Astrocyte (in vitro differentiated cells and primary cell): Measurements from ENCODE around the gene GPR34. TPM values are rescaled to one million over a fixed set of nuclear protein-coding genes. Genes with fewer than 3 reads are reported as not detected.

Experiments
- DNase-seq: peaks from one replicate; pipeline ENCODE4 v3.0.0-alpha.2; 2010; ENCODE audit warnings: low read depth
- FAIRE-seq: peaks from 2 replicates; lab custom pipeline; 2011; peaks lifted over from hg19 to GRCh38; lab: Jason Lieb, UNC
- H2AFZ ChIP-seq: 2 replicates; pipeline ENCODE4 v1.6.0; 2012; ENCODE audit warnings: low read depth, low read length, inconsistent platforms
- H3K27ac ChIP-seq: 2 replicates; pipeline ENCODE4 v1.5.1; 2011; ENCODE audit warnings: low read depth, low read length, inconsistent platforms
- H3K27me3 ChIP-seq: 2 replicates; pipeline ENCODE4 v1.6.0; 2011; ENCODE audit warnings: low read length, inconsistent platforms; ENCODE audit not compliant: insufficient read depth
- H3K36me3 ChIP-seq: 2 replicates; pipeline ENCODE4 v1.5.1; 2011; ENCODE audit warnings: low read length, inconsistent platforms; ENCODE audit not compliant: insufficient read depth
- H3K4me1 ChIP-seq: 2 replicates; pipeline ENCODE4 v1.5.1; 2011; ENCODE audit warnings: low read length, inconsistent platforms; ENCODE audit not compliant: insufficient read depth
- H3K4me2 ChIP-seq: 2 replicates; pipeline ENCODE4 v1.6.0; 2012; ENCODE audit warnings: low read length, inconsistent platforms
- H3K4me3 ChIP-seq: 2 replicates; pipeline ENCODE4 v1.5.1; 2011; ENCODE audit warnings: low read depth, mild to moderate bottlenecking, low read length, inconsistent platforms; ENCODE audit not compliant: insufficient read depth
- H3K79me2 ChIP-seq: 2 replicates; pipeline ENCODE4 v1.6.0; 2012; ENCODE audit warnings: mild to moderate bottlenecking, low read length, inconsistent platforms; ENCODE audit not compliant: insufficient read depth
- H3K9ac ChIP-seq: 2 replicates; pipeline ENCODE4 v1.6.0; 2012; ENCODE audit warnings: mild to moderate bottlenecking, low read length, inconsistent platforms
- H3K9me3 ChIP-seq: 2 replicates; pipeline ENCODE4 v1.5.1; 2012; ENCODE audit warnings: low read depth, mild to moderate bottlenecking, low read length, inconsistent platforms; ENCODE audit not compliant: insufficient read depth
- H4K20me1 ChIP-seq: 2 replicates; pipeline ENCODE4 v1.6.0; 2012; ENCODE audit warnings: low read length, inconsistent platforms; ENCODE audit not compliant: insufficient read depth
- H3K27ac Mint-ChIP-seq: one replicate; pipeline ENCODE4 v1.8.0; 2021; ENCODE audit warnings: mild to moderate bottlenecking, mixed read lengths; ENCODE audit not compliant: unreplicated experiment
- H3K27me3 Mint-ChIP-seq: one replicate; pipeline ENCODE4 v1.8.0; 2021; ENCODE audit warnings: low read depth, mixed read lengths; ENCODE audit not compliant: unreplicated experiment
- H3K36me3 Mint-ChIP-seq: one replicate; pipeline ENCODE4 v1.8.0; 2021; ENCODE audit warnings: low read depth, mixed read lengths; ENCODE audit not compliant: unreplicated experiment
- H3K4me1 Mint-ChIP-seq: one replicate; pipeline ENCODE4 v1.8.0; 2021; ENCODE audit warnings: low read depth, mixed read lengths; ENCODE audit not compliant: unreplicated experiment
- H3K4me3 Mint-ChIP-seq: one replicate; pipeline ENCODE4 v1.8.0; 2021; ENCODE audit warnings: mild to moderate bottlenecking, moderate library complexity, mixed read lengths; ENCODE audit not compliant: unreplicated experiment
- H3K9me3 Mint-ChIP-seq: one replicate; pipeline ENCODE4 v1.8.0; 2021; ENCODE audit warnings: mild to moderate bottlenecking, mixed read lengths; ENCODE audit not compliant: unreplicated experiment
- EZH2 ChIP-seq: IDR thresholded peaks from 2 replicates; pipeline ENCODE4 v1.6.1; 2012; ENCODE audit warnings: mild to moderate bottlenecking, low read length, inconsistent platforms; ENCODE audit not compliant: insufficient read depth
- total RNA-seq: library from RNA; stranded (reverse); gene quantifications from 2 replicates; pipeline ENCODE4 v1.2.1, GENCODE V29; 2021
- TF ChIP-seq, protein P1 (sequence below): IDR thresholded peaks from 2 replicates; pipeline ENCODE4 v1.5.1; 2011; ENCODE audit warnings: low read depth, mild to moderate bottlenecking, inconsistent platforms, low read length, moderate library complexity; ENCODE audit not compliant: insufficient read depth

GPR34 gene
- total RNA-seq, 1 donor from 2014 or later, result not detected

DNA sequence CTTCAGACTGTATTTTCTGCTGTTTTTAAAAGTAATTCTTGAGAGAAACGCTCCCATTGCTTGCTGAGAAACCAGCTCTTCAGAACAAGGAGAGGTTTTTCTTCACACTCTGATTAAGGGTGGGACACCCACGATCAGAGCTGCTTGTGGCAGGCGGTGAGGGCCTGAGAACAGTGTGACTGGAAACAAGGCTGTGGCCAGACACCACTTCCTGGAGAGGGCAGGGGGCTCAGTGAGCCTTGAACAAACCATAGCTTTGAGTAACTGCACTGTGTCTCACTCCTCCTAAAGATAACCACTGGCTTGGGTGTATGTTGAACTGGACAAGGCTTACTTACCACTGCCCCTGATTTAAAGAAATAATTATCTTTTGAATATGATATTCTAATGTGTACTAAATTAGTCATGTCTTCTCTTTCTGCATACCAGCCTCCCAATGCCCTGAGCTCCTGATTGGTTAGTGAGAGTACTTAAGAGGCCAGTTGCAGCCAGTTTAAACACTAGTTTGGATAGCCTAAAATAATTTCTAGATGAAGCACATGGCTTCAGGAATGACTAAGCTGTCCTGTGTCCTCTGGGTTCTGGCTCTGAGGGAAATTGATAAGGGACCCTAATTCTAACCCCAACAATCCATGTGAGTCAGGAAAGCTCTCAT, 31.5 kb downstream of the GPR34 start:
- Histone ChIP-seq H3K9ac (no peak overlapping the region), H3K4me2 (no peak overlapping the region), H3K4me3 (no peak overlapping the region), H3K36me3 (no peaks in the 10 kb centered on the region), H3K27me3 (no peaks in the 10 kb centered on the region), H3K79me2 (no peaks in the 10 kb centered on the region), H4K20me1 (no peaks in the 10 kb centered on the region), H3K9me3 (no peaks in the 10 kb centered on the region), H3K4me1 (no peaks in the 10 kb centered on the region), H3K27ac (no peak overlapping the region), H2AFZ (no peak overlapping the region)
- TF ChIP-seq EZH2, result no peak
- TF ChIP-seq, protein P1, sequence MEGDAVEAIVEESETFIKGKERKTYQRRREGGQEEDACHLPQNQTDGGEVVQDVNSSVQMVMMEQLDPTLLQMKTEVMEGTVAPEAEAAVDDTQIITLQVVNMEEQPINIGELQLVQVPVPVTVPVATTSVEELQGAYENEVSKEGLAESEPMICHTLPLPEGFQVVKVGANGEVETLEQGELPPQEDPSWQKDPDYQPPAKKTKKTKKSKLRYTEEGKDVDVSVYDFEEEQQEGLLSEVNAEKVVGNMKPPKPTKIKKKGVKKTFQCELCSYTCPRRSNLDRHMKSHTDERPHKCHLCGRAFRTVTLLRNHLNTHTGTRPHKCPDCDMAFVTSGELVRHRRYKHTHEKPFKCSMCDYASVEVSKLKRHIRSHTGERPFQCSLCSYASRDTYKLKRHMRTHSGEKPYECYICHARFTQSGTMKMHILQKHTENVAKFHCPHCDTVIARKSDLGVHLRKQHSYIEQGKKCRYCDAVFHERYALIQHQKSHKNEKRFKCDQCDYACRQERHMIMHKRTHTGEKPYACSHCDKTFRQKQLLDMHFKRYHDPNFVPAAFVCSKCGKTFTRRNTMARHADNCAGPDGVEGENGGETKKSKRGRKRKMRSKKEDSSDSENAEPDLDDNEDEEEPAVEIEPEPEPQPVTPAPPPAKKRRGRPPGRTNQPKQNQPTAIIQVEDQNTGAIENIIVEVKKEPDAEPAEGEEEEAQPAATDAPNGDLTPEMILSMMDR, result no peak
- Mint-ChIP-seq H3K4me3 (no peak overlapping the region), H3K27me3 (no peaks in the 10 kb centered on the region), H3K4me1 (peaks cover 16% of the 10 kb centered on the region), H3K36me3 (peaks cover 9% of the 10 kb centered on the region), H3K9me3 (peaks cover 5% of the 10 kb centered on the region), H3K27ac (peak overlapping the region; percentile 12)
- peak; percentile 31 for DNase-seq
- peak; percentile 43 for FAIRE-seq

DNA sequence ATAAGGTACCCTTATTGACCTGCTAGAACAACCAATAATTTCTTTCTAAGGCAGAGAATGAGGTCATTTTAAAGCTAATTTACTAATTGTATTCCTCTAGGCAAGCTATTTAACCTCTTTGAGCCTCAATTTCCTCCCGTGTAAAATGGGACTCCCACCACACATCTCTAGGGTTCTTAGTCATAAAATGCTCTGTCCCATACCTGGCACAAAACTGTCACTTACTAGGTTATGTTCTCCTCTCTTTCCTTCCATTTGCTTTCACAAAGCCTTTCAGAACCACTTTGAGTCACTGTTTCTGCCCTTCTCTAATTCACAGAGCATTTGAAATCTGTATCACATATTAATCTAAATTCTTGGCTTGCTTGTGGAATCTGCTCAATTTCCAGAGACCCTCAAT, 32.8 kb downstream of the GPR34 start:
- Mint-ChIP-seq H3K9me3 (peaks cover 5% of the 10 kb centered on the region), H3K36me3 (peaks cover 9% of the 10 kb centered on the region), H3K4me3 (no peak overlapping the region), H3K27ac (no peak overlapping the region), H3K27me3 (no peaks in the 10 kb centered on the region), H3K4me1 (peaks cover 16% of the 10 kb centered on the region)
- no peak overlapping the region for H3K4me2 ChIP-seq
- no peak overlapping the region for H3K9ac ChIP-seq
- no peaks in the 10 kb centered on the region for H3K79me2 ChIP-seq
- H2AFZ ChIP-seq, result no peak overlapping the region
- H3K4me3 ChIP-seq, result no peak overlapping the region
- no peak for TF ChIP-seq EZH2
- no peaks in the 10 kb centered on the region for H3K36me3 ChIP-seq
- H4K20me1 ChIP-seq, result no peaks in the 10 kb centered on the region
- no peaks in the 10 kb centered on the region for H3K4me1 ChIP-seq
- FAIRE-seq (no peak), DNase-seq (no peak)
- H3K27ac ChIP-seq, result no peak overlapping the region
- no peaks in the 10 kb centered on the region for H3K27me3 ChIP-seq
- no peaks in the 10 kb centered on the region for H3K9me3 ChIP-seq

DNA sequence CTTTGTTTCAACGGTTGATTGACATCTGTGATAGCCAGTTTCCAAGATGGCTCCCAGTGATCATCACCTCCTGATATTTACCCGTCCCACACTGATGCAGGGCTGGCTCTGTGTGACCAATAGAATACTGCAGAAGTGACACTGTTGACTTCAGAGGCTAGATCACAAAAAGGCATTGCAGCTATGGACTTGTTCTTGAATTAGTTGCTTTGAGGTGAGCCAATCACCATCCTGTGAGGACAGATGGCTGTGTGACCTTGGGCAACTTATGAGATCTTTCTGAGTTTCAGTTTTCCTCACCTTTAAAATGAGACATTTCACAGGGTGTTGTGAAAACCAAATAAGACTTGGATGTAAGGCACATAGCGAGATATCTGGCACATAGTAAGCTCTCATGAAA, 33.4 kb downstream of the GPR34 start:
- Histone ChIP-seq H3K4me1 (no peaks in the 10 kb centered on the region), H3K27ac (no peak overlapping the region), H3K9me3 (no peaks in the 10 kb centered on the region), H3K9ac (no peak overlapping the region), H4K20me1 (no peaks in the 10 kb centered on the region), H3K4me2 (no peak overlapping the region), H2AFZ (no peak overlapping the region), H3K36me3 (no peaks in the 10 kb centered on the region), H3K79me2 (no peaks in the 10 kb centered on the region), H3K27me3 (no peaks in the 10 kb centered on the region), H3K4me3 (no peak overlapping the region)
- DNase-seq, result no peak
- H3K4me1 Mint-ChIP-seq, result peaks cover 16% of the 10 kb centered on the region
- H3K27me3 Mint-ChIP-seq, result no peaks in the 10 kb centered on the region
- H3K36me3 Mint-ChIP-seq, result peaks cover 4% of the 10 kb centered on the region
- peaks cover 5% of the 10 kb centered on the region for H3K9me3 Mint-ChIP-seq
- FAIRE-seq, result peak; percentile 99
- H3K27ac Mint-ChIP-seq, result no peak overlapping the region
- no peak overlapping the region for H3K4me3 Mint-ChIP-seq
- TF ChIP-seq EZH2, result no peak
- TF ChIP-seq, protein P1, result no peak
